OCI-LY3 (cell line): ENCODE data around the gene OAF.

Experiments used
- CTCF ChIP-seq: fragments of 200-600, 300-600 bp; sonication (generic); IDR thresholded peaks from 2 replicates; pipeline ENCODE4 v1.5.1; 2014; ENCODE audit warnings: antibody characterized with exemption, low read length, low read depth
- EZH2phosphoT487 ChIP-seq: fragments of 200-600 bp; shearing (Covaris generic); IDR thresholded peaks from 2 replicates; pipeline ENCODE4 v1.6.1; 2018; ENCODE audit warnings: antibody characterized with exemption, mixed run types, low read depth

- no peak for TF ChIP-seq CTCF
- TF ChIP-seq EZH2phosphoT487: no peak
Measured at GRCh38 chr11:120254788-120255518, 44.1 kb downstream of the OAF start.
